ENCODE data around the gene GCNT4.

GCNT4 gene

DNA sequence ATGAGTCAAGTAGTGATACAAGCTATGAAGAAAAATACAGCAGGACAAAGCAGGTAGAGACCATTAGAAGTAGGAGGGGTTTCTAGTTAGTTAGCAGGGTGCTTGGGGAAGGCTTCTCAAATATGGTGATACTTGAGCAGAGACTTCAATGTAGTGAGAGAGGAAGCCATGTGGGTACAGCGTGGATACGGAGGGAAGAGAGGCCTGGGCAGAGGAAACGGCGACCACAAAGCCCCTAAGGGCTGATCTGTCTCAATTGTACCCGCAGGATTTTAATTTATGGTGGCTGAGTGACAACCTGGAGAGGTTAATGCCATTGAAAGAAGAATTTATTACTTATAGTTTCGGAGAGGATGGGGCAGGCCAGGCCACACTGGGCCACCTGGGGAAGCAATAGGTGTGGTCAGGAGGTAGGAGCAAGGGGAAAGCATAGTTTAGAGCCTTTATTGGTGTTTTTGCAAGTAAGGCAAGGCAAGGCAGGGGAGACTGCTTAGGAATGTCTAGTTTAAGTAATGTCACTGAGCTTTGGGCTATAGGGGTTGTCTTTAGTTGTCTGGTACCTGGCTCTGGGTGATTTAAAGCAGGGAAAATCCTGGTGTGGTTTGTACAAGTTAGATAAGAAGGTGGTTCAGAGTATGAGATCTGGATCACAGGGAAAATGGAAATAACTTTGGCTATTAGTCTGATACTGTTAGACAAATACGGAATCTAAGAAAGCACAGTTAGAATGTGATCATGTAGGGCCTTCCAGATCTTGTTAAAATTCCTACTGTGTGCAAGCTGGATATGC lies 42.6 kb downstream of the GCNT4 start:
- ChIA-PET CTCF (no interaction called here), POLR2A (no interaction called here)
- no peak for DNase-seq (ENCODE audit: extremely low spot score)
- TF ChIP-seq, protein P1, sequence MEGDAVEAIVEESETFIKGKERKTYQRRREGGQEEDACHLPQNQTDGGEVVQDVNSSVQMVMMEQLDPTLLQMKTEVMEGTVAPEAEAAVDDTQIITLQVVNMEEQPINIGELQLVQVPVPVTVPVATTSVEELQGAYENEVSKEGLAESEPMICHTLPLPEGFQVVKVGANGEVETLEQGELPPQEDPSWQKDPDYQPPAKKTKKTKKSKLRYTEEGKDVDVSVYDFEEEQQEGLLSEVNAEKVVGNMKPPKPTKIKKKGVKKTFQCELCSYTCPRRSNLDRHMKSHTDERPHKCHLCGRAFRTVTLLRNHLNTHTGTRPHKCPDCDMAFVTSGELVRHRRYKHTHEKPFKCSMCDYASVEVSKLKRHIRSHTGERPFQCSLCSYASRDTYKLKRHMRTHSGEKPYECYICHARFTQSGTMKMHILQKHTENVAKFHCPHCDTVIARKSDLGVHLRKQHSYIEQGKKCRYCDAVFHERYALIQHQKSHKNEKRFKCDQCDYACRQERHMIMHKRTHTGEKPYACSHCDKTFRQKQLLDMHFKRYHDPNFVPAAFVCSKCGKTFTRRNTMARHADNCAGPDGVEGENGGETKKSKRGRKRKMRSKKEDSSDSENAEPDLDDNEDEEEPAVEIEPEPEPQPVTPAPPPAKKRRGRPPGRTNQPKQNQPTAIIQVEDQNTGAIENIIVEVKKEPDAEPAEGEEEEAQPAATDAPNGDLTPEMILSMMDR (IDR thresholded peaks at IDR 0.05; ENCODE audit: control extremely low read depth, extremely low read depth, low read depth, missing control alignments) = no peak

DNA sequence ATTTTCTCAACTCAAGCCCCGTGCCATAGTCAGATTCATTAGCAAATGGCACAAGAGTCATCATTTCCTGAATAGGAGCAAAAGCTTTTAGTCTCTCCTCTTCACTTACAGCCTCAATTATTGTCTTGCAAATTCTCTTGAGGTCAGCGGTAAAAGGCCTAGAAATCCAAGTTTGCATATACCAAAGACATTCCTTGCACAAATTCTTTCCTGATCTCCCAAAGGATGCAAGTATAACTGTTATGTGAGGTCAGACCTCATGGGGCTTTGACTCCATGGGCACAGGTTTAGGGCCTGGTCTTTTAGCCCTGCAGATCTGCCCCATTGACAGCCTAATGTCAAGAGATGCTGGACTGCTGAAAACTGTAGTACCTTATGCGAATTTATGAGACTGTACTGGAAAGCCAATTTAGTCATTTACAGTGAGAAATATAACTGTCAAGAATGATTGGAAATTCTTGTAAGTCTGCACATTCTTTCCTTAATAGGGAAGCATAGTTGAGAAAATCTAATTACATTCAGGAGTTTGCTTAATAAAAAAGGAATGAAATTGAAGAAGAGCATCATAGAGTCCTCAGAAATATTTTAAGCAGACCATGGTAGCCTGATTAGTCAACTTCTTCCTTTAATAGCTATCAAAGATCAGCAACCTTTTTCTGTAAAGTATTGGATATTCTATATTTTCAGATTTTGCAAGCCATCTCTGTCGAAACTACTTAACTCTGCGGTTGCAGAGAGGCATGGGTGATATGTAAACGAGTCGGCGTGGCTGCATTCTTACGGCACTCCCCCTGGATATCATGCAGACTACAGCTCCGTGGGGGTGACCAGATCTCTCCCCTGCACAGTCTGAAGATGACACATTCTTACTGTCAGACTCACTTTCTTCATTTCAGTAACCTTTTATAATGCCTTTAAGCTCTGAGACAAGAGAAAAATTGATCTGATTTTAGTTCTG lies 45.2 kb downstream of the GCNT4 start:
- DNase-seq (ENCODE audit: extremely low spot score) = no peak
- TF ChIP-seq, protein P1 (IDR thresholded peaks at IDR 0.05; ENCODE audit: control extremely low read depth, extremely low read depth, low read depth, missing control alignments) = no peak
- POLR2A ChIA-PET = no interaction called here
- CTCF ChIA-PET = interaction anchor here (1.2 kb wide), 1 partner anchor 10 kb away, joined by 3 read pairs; no protein-coding TSS in a partner anchor

DNA sequence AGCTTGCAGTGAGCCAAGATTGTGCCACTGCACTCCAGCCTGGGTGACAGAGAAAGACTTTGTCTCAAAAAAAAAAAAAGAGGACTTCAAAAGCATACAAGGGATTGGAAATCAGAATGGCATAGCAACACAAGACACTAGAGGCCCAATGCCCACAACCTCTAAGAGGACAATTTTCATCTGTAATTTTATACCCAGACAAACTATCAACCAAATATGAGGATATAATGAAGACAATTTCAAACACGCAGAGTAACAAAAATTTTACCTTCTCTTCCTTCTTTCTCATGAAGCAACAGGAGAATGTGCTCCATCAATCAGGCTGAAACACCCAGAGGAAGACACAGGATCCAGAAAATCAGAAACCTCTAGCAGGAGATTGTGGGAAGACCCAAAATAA lies 46.8 kb downstream of the GCNT4 start:
- POLR2A ChIA-PET = no interaction called here
- no peak for DNase-seq (ENCODE audit: extremely low spot score)
- TF ChIP-seq, protein P1 (IDR thresholded peaks at IDR 0.05; ENCODE audit: control extremely low read depth, extremely low read depth, low read depth, missing control alignments) = no peak
- CTCF ChIA-PET = no interaction called here

All from GM10248 (cell line).